Astrocyte (in vitro differentiated cells and primary cell): ENCODE data around the gene GREM2. TPM values are rescaled to one million over a fixed set of nuclear protein-coding genes. Genes with fewer than 3 reads are reported as not detected.

Experiments used
- DNase-seq: peaks from one replicate; pipeline ENCODE4 v3.0.0-alpha.2; 2010; ENCODE audit warnings: low read depth
- FAIRE-seq: peaks from 2 replicates; lab custom pipeline; 2011; peaks lifted over from hg19 to GRCh38; lab: Jason Lieb, UNC
- H2AFZ ChIP-seq: 2 replicates; pipeline ENCODE4 v1.6.0; 2012; ENCODE audit warnings: low read depth, low read length, inconsistent platforms
- H3K27ac ChIP-seq: 2 replicates; pipeline ENCODE4 v1.5.1; 2011; ENCODE audit warnings: low read depth, low read length, inconsistent platforms
- H3K27me3 ChIP-seq: 2 replicates; pipeline ENCODE4 v1.6.0; 2011; ENCODE audit warnings: low read length, inconsistent platforms; ENCODE audit not compliant: insufficient read depth
- H3K36me3 ChIP-seq: 2 replicates; pipeline ENCODE4 v1.5.1; 2011; ENCODE audit warnings: low read length, inconsistent platforms; ENCODE audit not compliant: insufficient read depth
- H3K4me1 ChIP-seq: 2 replicates; pipeline ENCODE4 v1.5.1; 2011; ENCODE audit warnings: low read length, inconsistent platforms; ENCODE audit not compliant: insufficient read depth
- H3K4me2 ChIP-seq: 2 replicates; pipeline ENCODE4 v1.6.0; 2012; ENCODE audit warnings: low read length, inconsistent platforms
- H3K4me3 ChIP-seq: 2 replicates; pipeline ENCODE4 v1.5.1; 2011; ENCODE audit warnings: low read depth, mild to moderate bottlenecking, low read length, inconsistent platforms; ENCODE audit not compliant: insufficient read depth
- H3K79me2 ChIP-seq: 2 replicates; pipeline ENCODE4 v1.6.0; 2012; ENCODE audit warnings: mild to moderate bottlenecking, low read length, inconsistent platforms; ENCODE audit not compliant: insufficient read depth
- H3K9ac ChIP-seq: 2 replicates; pipeline ENCODE4 v1.6.0; 2012; ENCODE audit warnings: mild to moderate bottlenecking, low read length, inconsistent platforms
- H3K9me3 ChIP-seq: 2 replicates; pipeline ENCODE4 v1.5.1; 2012; ENCODE audit warnings: low read depth, mild to moderate bottlenecking, low read length, inconsistent platforms; ENCODE audit not compliant: insufficient read depth
- H4K20me1 ChIP-seq: 2 replicates; pipeline ENCODE4 v1.6.0; 2012; ENCODE audit warnings: low read length, inconsistent platforms; ENCODE audit not compliant: insufficient read depth
- H3K27ac Mint-ChIP-seq: one replicate; pipeline ENCODE4 v1.8.0; 2021; ENCODE audit warnings: mild to moderate bottlenecking, mixed read lengths; ENCODE audit not compliant: unreplicated experiment
- H3K27me3 Mint-ChIP-seq: one replicate; pipeline ENCODE4 v1.8.0; 2021; ENCODE audit warnings: low read depth, mixed read lengths; ENCODE audit not compliant: unreplicated experiment
- H3K36me3 Mint-ChIP-seq: one replicate; pipeline ENCODE4 v1.8.0; 2021; ENCODE audit warnings: low read depth, mixed read lengths; ENCODE audit not compliant: unreplicated experiment
- H3K4me1 Mint-ChIP-seq: one replicate; pipeline ENCODE4 v1.8.0; 2021; ENCODE audit warnings: low read depth, mixed read lengths; ENCODE audit not compliant: unreplicated experiment
- H3K4me3 Mint-ChIP-seq: one replicate; pipeline ENCODE4 v1.8.0; 2021; ENCODE audit warnings: mild to moderate bottlenecking, moderate library complexity, mixed read lengths; ENCODE audit not compliant: unreplicated experiment
- H3K9me3 Mint-ChIP-seq: one replicate; pipeline ENCODE4 v1.8.0; 2021; ENCODE audit warnings: mild to moderate bottlenecking, mixed read lengths; ENCODE audit not compliant: unreplicated experiment
- CTCF ChIP-seq: IDR thresholded peaks from 2 replicates; pipeline ENCODE4 v1.5.1; 2011; ENCODE audit warnings: low read depth, mild to moderate bottlenecking, inconsistent platforms, low read length, moderate library complexity; ENCODE audit not compliant: insufficient read depth
- EZH2 ChIP-seq: IDR thresholded peaks from 2 replicates; pipeline ENCODE4 v1.6.1; 2012; ENCODE audit warnings: mild to moderate bottlenecking, low read length, inconsistent platforms; ENCODE audit not compliant: insufficient read depth
- total RNA-seq: library from RNA; stranded (reverse); gene quantifications from 2 replicates; pipeline ENCODE4 v1.2.1, GENCODE V29; 2021

The GREM2 gene
- total RNA-seq, 1 donor from 2014 or later: 0.14 TPM

DNA sequence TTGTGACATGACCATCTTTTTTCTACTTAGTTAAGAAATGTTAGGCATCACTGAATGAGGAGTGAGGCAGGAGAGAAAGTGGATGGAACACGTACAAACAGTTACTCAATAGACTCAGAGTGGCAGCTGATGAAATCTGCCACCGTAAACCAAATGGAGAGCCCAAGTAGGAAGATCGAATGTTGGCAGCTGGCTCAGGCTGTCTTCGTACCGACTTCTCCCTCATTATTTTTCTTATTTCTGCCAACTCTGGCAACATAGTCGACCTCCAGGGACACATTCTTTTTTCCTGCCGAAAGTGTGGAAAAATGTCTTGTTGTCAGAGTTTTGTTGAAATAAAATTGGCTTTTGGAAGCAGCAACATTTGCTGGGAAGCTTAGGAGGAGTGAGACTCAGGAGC is 143.3 kb downstream of the GREM2 start:
- FAIRE-seq (no peak), DNase-seq (no peak)
- Histone ChIP-seq H3K27me3 (no peaks in the 10 kb centered on the region), H3K36me3 (no peaks in the 10 kb centered on the region), H3K9me3 (no peaks in the 10 kb centered on the region), H3K27ac (no peak overlapping the region), H4K20me1 (no peaks in the 10 kb centered on the region), H3K9ac (no peak overlapping the region), H3K4me1 (peaks cover 7% of the 10 kb centered on the region), H3K4me2 (no peak overlapping the region), H3K79me2 (no peaks in the 10 kb centered on the region), H3K4me3 (no peak overlapping the region), H2AFZ (no peak overlapping the region)
- Mint-ChIP-seq H3K4me1 (peaks cover 23% of the 10 kb centered on the region), H3K9me3 (no peaks in the 10 kb centered on the region), H3K27ac (no peak overlapping the region), H3K36me3 (peaks cover 1% of the 10 kb centered on the region), H3K27me3 (peaks cover 2% of the 10 kb centered on the region), H3K4me3 (no peak overlapping the region)
- TF ChIP-seq CTCF: no peak
- no peak for TF ChIP-seq EZH2

DNA sequence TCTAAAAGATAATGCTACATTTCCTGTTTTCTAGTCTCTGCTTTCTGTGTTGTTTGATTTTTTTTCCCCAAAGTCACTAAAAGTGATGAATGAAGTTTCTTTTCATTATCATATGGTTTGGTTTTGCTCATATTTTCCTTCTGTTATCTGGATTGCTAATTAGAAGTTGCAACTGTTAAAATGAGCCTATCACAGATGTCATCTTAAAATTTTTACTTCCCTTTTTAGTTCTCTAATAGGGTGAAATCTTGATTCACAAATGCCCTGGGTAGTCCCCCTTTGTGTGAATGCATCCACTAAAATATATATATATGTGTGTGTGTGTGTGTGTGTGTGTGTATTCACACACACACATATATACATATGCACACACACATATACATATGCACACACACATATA is 144.1 kb downstream of the GREM2 start:
- H3K27me3 Mint-ChIP-seq: peaks cover 2% of the 10 kb centered on the region
- Histone ChIP-seq H3K9ac (no peak overlapping the region), H3K4me1 (peaks cover 7% of the 10 kb centered on the region), H2AFZ (no peak overlapping the region), H3K27ac (no peak overlapping the region), H3K4me3 (no peak overlapping the region), H3K79me2 (no peaks in the 10 kb centered on the region), H3K36me3 (no peaks in the 10 kb centered on the region), H3K4me2 (no peak overlapping the region), H4K20me1 (no peaks in the 10 kb centered on the region), H3K27me3 (no peaks in the 10 kb centered on the region), H3K9me3 (no peaks in the 10 kb centered on the region)
- DNase-seq (no peak), FAIRE-seq (no peak)
- peaks cover 1% of the 10 kb centered on the region for H3K36me3 Mint-ChIP-seq
- H3K9me3 Mint-ChIP-seq: no peaks in the 10 kb centered on the region
- H3K27ac Mint-ChIP-seq: no peak overlapping the region
- H3K4me1 Mint-ChIP-seq: peaks cover 19% of the 10 kb centered on the region
- no peak overlapping the region for H3K4me3 Mint-ChIP-seq
- TF ChIP-seq CTCF: no peak
- no peak for TF ChIP-seq EZH2

DNA sequence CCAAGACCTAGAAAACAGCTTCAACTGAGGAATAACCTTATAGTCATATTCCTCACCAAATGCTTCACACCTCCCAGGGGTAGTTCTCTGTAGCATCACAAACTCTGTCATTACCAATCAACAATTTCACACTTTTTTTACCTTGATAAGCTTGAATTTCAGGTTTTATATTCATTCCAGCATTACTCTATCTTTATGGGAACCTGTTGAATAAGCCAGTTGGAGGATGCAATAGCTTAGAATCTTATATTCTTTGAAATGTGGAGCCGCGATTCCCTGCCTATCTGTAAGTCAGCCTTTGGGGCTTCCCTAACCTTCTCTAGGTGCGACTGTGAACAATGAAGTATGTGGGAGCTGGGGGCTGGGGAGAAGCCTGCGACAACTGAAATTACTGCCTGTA is 145.4 kb downstream of the GREM2 start:
- peaks cover 17% of the 10 kb centered on the region for H3K4me1 Mint-ChIP-seq
- H3K27me3 ChIP-seq: no peaks in the 10 kb centered on the region
- H3K4me3 ChIP-seq: no peak overlapping the region
- no peak overlapping the region for H3K4me2 ChIP-seq
- no peaks in the 10 kb centered on the region for H3K9me3 ChIP-seq
- no peak overlapping the region for H2AFZ ChIP-seq
- no peak overlapping the region for H3K27ac Mint-ChIP-seq
- DNase-seq: no peak
- H3K4me3 Mint-ChIP-seq: no peak overlapping the region
- H3K9ac ChIP-seq: no peak overlapping the region
- no peak for FAIRE-seq
- no peaks in the 10 kb centered on the region for H4K20me1 ChIP-seq
- no peaks in the 10 kb centered on the region for H3K9me3 Mint-ChIP-seq
- no peaks in the 10 kb centered on the region for H3K79me2 ChIP-seq
- H3K36me3 ChIP-seq: no peaks in the 10 kb centered on the region
- TF ChIP-seq EZH2 (no peak), CTCF (no peak)
- no peak overlapping the region for H3K27ac ChIP-seq
- H3K4me1 ChIP-seq: peaks cover 7% of the 10 kb centered on the region
- H3K36me3 Mint-ChIP-seq: peaks cover 1% of the 10 kb centered on the region
- peaks cover 2% of the 10 kb centered on the region for H3K27me3 Mint-ChIP-seq
